ENCODE results near the gene DCP1B.

DNA sequence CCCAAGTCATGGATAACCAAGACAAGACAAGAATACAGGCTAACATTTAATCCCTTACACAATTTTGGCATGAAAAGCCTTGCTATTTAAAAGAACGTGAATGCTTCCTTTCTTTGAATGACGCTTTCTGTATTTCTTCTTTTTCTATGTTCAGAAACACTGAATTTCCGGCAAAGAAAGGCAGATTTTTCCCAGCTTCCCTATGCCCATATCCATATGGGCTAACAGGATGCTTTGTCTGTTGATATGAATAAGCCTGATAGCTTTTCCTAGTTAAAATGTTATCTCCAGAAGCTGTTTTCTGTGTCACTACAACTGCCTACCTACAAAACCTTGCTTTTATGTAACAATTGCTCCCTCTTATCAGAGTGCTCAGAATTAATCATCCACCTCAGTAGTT lies 47.5 kb downstream of the DCP1B start:
- TF ChIP-seq CTCF (IDR thresholded peaks at IDR 0.05) (no peak), POLR2A (IDR thresholded peaks at IDR 0.05) (no peak)
